OCI-M2 (cell line): ENCODE data around the gene SIGLEC10.
"Not testable (repeated sequence)": the region's sequence is repeated elsewhere in the genome, so short reads cannot be mapped to it uniquely, and the experiment has no call there.

Experiments used
- DNase-seq: peaks from one replicate; lab custom pipeline; 2025; ENCODE audit not compliant: unreplicated experiment; lab: John Stamatoyannopoulos, UW

Gene SIGLEC10

DNA sequence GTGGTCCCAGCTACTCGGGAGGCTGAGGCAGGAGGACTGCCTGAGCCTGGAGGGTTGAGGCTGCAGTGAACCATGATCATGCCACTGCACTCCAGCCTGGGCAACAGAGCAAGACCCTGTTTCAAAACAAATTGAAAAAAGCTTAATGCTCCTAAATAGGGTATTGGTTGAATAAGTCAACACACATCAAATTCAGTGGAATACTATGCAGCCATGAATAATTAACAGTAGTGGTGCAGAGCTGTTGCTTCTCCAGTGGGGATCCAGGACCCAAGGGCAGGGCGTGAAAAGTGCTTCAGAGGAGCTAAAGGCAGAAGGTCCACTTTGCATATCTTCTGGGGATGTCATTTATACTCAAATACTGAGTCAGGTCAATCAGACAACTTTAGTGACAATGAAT lies 22.6 kb upstream of the SIGLEC10 start:
- DNase-seq: no peak

DNA sequence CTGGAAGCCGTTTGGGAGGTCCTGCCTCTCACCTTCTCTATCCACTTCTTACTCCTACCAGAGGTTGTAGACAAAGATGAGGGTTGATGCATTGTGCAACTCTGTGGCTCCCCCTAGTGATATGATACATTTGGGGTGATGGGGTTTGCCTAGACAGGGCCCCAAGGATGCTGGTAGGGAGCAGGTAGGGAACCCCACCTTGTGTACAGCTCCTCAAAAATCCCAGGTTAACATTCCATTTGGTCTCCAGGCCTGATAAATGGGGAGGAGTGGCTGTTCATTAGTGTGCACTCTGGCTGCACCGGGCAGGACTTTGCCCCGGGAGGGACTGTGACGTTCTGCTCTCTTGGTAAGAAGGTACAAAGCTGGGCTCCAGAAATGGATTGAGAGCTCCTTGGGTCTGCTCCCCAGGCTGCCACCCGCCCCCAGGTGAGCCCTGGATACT lies 21.6 kb upstream of the SIGLEC10 start:
- DNase-seq: no peak

DNA sequence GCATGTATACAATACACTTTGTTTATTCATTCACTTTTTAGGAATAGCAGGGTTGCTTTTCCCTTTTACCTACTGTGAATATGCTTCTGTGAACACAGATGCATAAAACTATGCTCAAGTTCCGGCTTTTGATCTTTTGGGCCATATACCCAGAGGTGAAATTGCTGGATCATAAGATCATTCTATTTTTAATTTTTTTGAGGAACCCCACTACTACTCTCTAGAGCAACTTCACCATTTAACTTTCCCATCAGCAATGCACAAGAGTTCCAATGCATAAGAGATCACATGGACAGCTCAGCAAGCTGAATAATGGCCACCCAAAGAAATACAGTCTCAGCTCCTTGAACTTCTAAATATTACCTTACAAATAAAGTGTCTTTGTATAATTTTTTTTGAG lies 17.0 kb upstream of the SIGLEC10 start:
- DNase-seq: no peak

DNA sequence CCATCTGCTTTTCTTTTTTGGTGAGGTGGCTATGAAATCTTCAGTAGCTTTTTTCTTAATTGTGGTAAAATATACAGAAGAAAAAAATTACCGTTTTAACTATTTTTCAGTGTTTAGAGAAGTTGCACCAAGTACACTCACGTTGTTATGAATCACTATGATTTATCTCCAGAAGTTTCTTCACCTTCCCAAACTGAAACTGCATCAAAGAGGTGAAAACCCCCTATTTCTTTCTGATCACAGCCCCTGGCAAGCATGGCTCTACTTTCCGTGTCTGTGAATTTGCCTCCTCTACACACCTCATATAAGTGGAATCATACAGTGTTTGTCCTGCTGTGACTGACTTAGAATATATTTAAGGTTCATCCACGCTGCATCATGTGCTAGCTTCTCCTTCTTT lies 15.6 kb upstream of the SIGLEC10 start:
- DNase-seq: no peak

DNA sequence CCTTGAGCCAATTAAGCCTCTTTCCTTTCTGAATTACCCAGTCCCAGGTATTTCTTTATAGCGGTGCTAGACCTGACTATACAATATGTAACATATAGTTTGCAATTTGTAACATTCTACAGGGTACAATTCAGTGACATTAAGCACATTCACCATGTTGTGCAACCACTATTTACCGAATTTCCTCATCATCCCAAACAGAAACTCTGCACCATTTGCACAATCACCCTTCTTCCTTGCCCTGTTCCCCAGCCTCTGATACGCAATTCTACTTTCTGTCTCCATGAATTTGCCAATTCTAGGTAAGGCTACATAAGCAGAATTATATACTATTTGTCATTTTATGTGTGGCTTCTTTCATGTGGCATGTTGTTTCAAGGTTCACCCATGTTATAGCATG lies 13.7 kb upstream of the SIGLEC10 start:
- DNase-seq: no peak

DNA sequence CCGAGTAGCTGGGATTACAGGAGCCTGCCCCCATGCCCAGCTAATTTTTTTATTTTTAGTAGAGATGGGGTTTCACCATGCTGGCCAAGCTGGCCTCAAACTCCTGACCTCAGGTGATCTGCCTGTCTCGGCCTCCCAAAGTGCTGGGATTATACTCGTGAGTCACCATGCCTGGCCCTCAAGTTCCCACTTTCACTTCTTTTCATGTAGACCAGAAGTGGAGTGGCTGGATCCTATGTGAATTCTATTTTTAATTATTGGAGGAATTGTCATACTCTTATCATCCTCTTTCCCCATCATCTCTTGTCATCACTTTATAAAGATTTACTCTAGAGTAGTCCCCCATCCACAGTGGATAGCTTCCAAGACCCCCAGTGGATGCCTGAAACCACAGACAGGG lies 12.8 kb upstream of the SIGLEC10 start:
- no peak for DNase-seq

DNA sequence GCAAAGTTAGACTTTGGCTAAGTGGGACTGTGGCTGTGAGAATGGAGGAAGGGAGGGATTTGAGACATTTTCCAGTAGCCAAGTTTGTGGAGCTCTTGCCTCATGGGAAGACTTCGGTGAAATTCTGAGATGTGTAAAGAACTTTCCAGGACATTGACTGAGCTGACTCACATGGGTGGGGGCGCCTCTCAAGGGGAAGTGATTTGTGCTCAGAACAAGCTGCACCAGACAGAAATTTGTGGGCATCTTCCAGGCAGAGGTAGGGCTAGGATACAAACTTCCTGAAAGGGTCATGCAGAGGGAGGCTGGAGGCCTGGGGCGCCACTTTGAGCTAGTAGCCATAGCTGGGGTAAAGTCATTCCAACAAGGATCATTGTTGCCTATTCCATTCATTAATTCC lies 9.8 kb upstream of the SIGLEC10 start:
- DNase-seq: no peak

DNA sequence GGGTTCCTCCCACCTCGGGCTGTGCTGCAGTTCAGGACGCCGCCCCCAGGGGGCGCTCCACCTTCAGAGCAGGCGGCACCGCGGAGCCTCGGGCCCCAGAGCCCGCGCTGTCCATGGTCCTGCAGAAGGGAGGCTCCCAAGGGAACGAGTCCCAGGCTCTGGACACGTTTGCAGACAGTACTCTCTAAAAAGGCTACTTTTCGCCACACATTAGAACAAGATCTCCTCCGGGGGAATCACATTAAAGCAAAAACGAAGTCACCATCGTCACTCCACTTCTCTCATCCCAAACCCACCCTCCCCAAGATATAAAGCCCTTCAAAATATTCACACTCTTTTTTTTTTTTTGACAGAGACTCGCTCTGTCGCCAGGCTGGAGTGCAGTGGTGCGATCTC lies 4.6 kb upstream of the SIGLEC10 start:
- DNase-seq: peak; percentile 75

DNA sequence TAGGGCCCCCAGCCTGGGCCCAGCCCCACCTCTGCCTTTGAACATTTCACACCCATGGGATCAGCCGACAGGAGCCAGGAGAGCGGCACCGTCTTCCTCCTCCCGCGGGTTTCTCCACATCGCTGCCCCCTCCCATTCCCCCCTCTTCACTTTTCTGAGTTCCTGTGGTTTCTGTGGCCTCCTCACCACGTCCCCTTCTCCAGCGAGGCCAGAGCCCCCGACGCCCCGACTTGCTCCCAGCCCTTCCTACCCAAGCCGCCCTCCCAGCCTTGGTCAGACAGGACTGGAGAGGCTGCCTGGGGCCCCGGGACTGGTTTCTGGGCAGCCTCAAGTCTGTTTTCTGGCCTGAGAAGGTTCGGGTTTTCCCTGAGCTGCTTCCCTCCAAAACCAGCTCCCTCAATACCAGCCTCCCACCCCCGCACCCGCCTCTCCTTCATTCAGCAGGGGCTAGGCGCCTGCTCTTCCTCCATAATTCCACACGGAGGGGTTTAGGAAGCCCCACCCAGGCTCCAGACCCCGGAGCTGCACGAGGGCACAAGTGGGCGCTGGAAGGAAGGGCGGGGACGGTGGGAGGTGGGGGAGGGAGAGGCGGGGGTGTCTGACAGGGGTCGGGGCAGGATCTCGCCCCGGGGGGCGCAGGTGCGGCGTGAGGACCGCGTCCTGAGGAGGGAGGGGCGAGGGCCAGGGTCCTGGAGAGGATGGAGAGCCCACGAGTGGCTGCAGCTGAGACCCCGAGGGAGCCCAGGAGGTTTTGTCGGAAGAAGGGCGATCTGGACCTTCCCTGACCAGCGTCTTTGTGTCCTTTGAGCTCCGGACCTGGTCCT lies 4.0 kb upstream of the SIGLEC10 start:
- DNase-seq: no peak

DNA sequence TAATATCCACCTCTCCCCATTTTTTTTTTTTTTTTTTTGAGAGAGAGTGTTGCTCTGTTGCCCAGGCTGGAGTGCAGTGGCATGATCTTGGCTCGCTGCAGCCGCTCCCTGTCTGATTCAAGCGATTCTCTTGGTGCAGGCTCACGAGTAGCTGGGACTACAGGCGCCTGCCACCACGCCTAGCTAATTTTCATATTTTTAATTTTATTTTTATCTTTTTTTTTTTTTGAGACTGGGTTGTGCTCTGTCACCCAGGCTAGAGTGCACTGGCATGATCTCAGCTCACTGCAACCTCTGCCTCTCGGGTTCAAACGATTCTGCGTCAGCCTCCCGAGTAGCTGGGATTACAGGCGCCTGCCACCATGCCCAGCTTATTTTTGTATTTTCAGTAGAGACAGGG lies 3.1 kb upstream of the SIGLEC10 start:
- not testable (repeated sequence) for DNase-seq

DNA sequence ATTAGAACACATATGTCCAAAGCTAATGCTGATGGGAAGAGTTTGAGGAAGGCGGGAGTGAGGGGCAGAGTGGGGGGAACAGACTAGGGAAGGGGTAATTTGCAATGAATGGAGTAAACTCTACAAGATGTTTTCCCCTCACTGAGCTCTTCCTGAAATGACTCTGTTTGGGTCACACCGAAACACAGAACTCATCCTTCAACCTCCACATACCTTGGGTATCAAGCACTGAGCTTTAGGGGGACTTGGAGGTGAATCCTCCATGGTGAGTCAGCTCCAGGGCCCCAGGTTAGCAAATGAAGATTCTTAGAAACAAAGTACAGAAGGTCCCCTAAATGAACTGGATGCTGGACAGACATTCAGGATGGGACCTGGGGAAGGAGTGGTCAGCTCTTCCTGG lies 1.3 kb upstream of the SIGLEC10 start:
- no peak for DNase-seq

DNA sequence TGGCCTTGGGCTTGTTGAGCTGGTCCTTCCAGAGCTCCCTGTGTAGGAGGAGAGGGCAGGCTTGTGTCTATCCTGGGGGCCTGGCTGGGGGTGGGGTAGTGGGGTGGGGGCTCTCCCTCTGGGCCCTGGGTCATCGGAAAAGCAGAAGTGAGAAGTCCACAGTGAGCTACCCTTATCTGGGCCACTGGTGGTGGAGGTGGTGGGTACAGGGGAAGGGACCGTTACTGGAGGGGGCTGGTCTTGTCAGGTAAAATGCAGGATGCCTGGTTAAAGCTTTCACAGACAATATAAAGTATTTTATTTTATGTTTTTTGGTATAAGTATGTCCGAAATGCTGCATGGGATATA lies 342 bp upstream of the SIGLEC10 start:
- no peak for DNase-seq

DNA sequence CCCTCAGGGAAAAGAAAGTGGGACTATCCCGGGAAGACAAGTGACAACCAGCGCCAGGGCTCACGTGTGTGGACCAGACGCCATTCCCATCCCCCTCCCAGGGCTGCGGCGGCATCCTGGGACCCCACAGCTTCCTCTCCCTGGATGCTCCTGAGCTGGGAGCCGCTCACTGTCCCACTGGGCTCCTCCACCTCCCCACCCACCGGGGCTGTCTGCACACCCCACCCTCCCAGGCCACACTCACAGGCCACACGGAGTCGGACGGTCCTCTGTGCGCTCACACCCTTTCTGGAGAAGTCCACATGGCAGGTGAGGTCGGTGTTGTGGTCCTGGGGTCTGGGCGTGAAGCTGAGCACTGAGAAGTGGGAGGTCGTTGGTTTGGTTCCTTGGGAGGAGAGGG lies 1.0 kb downstream of the SIGLEC10 start:
- not testable (repeated sequence) for DNase-seq

DNA sequence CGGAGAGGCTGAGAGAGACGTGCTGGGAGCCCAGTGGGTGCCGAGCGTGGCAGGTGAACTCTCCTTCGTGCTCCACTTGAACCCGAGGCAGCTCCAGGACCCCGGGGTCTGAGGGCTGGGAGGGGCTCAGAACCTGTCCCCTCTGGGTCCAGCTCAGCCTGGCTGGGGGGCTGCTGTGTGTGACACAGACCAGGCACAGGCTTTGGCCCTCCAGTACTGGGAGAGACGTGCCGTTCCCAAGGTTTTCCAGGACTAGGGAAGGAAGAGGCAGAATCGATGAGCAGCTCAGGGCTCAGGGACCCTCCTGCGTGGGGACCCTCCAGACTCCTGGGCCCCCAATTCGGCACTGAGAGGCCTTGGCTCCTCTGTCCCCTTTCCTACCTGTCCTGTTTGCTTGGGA lies 2.3 kb downstream of the SIGLEC10 start:
- no peak for DNase-seq

DNA sequence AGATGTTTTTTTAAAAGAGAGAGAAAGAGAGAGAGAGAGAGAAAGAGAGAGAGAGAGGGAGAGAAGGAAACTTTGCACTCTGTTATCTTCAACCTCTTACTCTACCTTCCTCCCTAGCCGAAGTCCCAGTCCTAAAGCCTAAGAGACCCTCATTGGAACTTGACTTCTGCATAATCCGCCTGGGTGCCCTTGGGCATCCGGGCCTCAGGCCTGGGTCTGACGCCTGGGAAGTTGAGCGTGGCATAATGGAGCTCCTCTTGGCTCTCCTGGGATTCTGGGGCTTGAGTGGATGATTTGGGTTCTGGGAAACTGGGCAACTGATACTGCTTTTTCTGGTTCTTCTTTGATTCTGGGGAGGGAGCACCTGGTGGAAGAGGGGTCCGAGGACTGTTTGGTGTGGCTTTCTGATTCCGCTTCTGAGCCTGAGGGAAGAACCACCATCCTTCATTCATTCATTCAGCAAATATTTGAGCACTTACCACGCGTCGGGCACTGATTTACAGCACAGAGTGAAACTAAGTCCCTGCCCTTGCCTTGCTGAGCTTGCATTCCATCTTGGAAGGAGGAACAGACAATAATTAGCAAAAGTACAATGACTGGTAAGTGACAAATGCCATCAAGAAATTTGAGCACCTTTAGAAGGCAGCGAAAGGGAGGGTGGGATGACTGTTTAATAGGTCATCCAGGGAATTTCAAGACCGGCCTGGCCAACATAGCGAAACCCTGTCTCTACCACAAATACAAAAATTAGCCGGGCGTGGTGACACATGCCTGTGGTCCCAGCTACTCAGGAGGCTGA lies 6.3 kb downstream of the SIGLEC10 start:
- no peak for DNase-seq

DNA sequence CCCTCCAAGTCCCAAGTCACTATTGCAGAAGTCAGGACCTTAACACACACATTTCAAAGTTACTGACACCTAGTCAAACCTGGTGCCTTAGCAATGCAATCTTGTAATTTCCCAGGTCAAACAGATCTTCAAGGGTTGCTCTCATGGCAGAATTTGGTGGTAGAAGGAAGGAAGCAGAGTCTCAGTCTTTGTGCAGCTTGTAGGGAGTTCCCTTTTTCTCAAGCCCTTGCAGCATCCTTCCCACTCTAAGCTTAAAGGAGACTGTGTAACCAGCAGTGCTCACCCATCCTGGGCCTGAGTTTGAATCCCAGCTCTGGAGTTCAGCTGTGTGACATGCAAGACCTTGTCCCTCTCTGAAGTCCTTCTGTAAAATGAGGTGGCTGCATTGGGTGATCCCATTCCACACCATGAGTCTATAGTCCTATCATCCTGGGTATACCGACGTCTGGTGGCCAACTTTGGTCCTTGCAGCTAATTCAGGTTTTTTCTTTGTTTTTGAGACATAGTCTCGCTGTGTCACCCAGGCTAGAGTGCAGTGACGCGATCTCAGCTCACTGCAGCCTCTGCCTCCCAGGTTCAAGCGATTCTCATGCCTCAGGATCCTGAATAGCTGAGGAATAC lies 9.8 kb downstream of the SIGLEC10 start:
- DNase-seq: no peak

DNA sequence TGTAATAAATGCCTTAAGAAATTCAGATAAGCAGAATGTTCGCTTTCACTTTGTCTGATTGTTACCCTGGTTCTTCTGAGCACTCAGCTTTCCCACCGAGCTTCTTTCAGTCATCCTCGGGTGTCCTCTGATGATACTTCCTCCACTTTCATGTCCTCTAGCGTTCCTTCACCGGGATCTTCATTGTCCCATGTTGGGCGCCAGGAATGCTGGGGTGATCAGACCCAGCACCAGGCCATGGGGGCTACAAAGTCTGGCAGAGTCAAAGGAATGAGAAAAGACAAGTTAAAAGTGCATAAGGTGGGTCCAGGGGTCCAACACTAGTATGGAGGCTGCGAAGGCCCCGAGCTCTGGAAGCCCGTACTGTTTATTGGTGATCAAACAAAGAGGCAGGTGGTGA lies 15.3 kb downstream of the SIGLEC10 start:
- DNase-seq: no peak

DNA sequence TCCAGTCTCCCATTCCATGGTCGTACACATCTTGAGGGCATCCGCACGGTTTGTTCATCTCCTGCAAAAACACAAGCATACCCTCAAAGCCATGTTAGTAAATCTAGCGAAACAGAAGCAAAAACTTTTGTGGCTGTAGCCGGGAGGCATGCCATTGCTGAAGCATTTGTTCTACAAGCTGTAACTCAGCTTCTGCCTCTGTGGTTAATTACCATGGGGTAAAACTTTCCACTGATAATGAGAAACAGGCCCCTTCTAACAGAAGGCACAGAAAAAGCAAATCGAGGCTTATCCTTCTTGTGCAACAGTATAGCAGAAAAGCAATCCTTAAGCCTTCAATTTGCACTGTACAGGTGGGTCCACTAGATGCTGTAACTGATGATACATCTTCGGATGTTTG lies 17.5 kb downstream of the SIGLEC10 start:
- DNase-seq: not testable (repeated sequence)

DNA sequence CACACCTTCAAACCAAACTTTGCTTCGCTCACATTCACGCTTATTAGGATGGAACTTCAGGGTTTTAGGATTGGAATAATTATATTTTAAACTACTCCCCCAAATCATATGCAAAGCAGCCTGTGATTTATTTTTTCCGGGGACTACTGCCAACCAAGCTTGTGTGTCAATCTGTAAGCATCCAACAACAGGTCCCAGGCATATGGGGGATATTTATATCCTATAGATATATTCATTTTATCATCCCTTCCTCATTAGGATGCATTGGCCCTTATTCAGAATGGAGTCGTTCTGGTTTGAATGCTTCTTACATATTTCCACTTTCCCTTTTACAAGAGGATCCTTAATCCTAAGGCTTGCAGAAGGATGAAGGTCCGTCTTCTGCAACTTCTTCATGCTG lies 18.2 kb downstream of the SIGLEC10 start:
- no peak for DNase-seq

DNA sequence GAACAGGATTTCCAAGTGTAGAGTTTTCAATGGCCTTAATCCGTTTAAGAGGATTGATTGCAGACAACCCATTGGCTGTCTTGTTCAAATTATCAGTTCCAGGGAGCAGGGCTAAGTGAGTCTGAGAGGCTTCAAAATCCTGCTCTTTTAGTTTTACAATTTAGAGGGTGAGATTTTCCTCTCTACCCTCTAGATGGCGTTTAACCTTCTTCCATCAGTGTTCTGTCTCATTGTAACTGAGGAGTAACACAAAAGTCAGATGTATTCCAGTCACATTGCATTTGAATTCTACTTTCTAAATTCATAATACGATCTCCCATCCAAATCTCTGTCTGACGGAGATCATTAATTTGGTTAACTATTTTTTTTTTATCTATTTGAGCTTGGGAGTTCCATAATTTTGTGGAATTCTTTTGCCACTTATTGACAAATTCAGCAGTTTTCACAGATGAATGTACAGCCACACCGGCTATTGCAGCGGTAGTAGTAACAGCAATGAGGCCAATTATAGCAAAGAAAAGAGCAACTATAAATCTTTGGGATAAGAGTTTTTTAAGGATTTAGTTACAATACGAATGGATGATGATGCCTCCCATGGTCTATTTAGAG lies 19.2 kb downstream of the SIGLEC10 start:
- no peak for DNase-seq

DNA sequence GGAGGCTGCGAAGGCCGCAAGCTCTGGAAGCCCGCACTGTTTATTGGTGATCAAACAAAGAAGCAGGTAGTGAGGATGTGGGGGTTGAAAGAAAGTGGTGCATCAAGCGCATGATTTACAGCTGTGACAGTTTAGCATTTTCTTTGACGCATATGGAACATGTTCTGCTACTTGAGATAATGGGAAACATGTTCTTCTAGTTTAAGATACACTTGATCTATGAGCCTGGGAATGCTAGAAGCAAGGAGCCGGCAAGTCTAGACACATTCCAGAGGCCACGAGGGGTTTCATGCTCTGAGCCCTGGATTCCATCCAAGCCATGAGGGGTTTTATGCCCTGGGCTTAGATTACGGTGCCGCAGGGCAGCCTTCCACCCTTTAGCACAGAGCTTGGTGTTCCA lies 20.0 kb downstream of the SIGLEC10 start:
- DNase-seq: not testable (repeated sequence)

DNA sequence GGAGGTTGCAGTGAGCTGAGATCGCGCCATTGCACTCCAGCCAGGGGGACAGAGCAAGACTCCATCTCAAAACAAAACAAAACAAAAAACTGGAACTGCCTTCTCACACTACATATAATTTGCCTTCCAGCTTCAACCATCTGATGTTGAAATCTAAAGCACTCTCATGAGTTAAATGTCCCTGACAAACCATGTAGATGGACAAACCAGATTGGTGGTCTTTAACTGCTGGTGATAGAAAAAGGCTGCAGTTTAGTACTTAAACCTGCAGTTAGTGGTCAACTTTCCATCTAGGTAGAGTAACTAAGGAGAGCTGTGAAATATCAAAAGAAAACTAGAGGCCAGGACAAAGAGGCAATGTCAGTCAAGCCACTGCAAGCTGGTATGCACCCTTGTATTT lies 21.3 kb downstream of the SIGLEC10 start:
- no peak for DNase-seq
